PC-9 (cell line): ENCODE measurements around the gene UCP3. TPM values are rescaled to one million over a fixed set of nuclear protein-coding genes. Genes with fewer than 3 reads are reported as not detected.

Experiments
- BruUV-seq: library from RNA; stranded (reverse); fragments of 400-500 nt; replicated peaks from 2 replicates; lab custom pipeline; 2021; lab: Mats Ljungman, UMichigan
- CTCF ChIA-PET: fragments of 300-600 bp; sonication (Branson Sonifier 250); formaldehyde crosslinking; loops from one replicate; lab custom pipeline; 2022; ENCODE audit warnings: antibody characterized with exemption; lab: Charles Lee
- POLR2A ChIA-PET: fragments of 300-600 bp; sonication (Branson Sonifier 250); formaldehyde crosslinking; loops from one replicate; lab custom pipeline; 2022; ENCODE audit warnings: antibody characterized with exemption; ENCODE audit not compliant: unreplicated experiment; lab: Charles Lee
- DNase-seq, 2 experiments: peaks; one replicate each; pipeline versions ENCODE4 v3.0.0 to v3.0.0-alpha.2; 2015 to 2022; ENCODE audit warnings: mixed read lengths in 1 of 2
- H2AFZ ChIP-seq: fragments of 200-600 bp; sonication (generic); 2 replicates; pipeline ENCODE4 v1.8.1; 2017; ENCODE audit warnings: antibody characterized with exemption
- H3F3A ChIP-seq: fragments of 200-600 bp; sonication (generic); 2 replicates; pipeline ENCODE4 v1.8.1; 2017; ENCODE audit warnings: antibody characterized with exemption, mild to moderate bottlenecking, low read depth; ENCODE audit not compliant: insufficient read depth
- H3K27ac ChIP-seq: fragments of 200-600 bp; sonication (generic); 2 replicates; pipeline ENCODE4 v1.6.1; 2016; ENCODE audit warnings: mixed run types
- H3K27me3 ChIP-seq: fragments of 200-600 bp; sonication (generic); 2 replicates; pipeline ENCODE4 v1.6.1; 2016; ENCODE audit warnings: low read depth, mixed run types; ENCODE audit not compliant: insufficient read depth
- H3K36me3 ChIP-seq: fragments of 200-600 bp; sonication (generic); 2 replicates; pipeline ENCODE4 v1.6.1; 2016; ENCODE audit warnings: low read depth, mixed run types
- H3K4me1 ChIP-seq: fragments of 200-600 bp; sonication (generic); replicated peaks from 2 replicates; pipeline ENCODE4 v1.6.1; 2016; ENCODE audit warnings: mixed run types; ENCODE audit not compliant: insufficient read depth
- H3K4me2 ChIP-seq: fragments of 200-600 bp; sonication (generic); 2 replicates; pipeline ENCODE4 v1.6.1; 2017; ENCODE audit warnings: mixed run types
- H3K4me3 ChIP-seq: fragments of 200-600 bp; sonication (generic); 2 replicates; pipeline ENCODE4 v1.6.1; 2016; ENCODE audit warnings: mixed run types
- H3K79me2 ChIP-seq: fragments of 200-600 bp; sonication (generic); 2 replicates; pipeline ENCODE4 v1.6.1; 2017; ENCODE audit warnings: low read depth, mixed run types
- H3K9me2 ChIP-seq: fragments of 200-600 bp; sonication (generic); 2 replicates; pipeline ENCODE4 v1.8.1; 2017; ENCODE audit warnings: mild to moderate bottlenecking; ENCODE audit not compliant: insufficient read depth
- H3K9me3 ChIP-seq: fragments of 200-600 bp; sonication (generic); 2 replicates; pipeline ENCODE4 v1.8.1; 2016; ENCODE audit warnings: low read depth; ENCODE audit not compliant: insufficient read depth
- H4K20me1 ChIP-seq: fragments of 200-600 bp; sonication (generic); 2 replicates; pipeline ENCODE4 v1.8.1; 2017; ENCODE audit not compliant: insufficient read depth
- EZH2 ChIP-seq: fragments of 200-600 bp; sonication (generic); IDR thresholded peaks from 2 replicates; pipeline ENCODE4 v1.8.0; 2017; ENCODE audit warnings: antibody characterized with exemption, low read depth
- intact Hi-C: fragments of 100-400 bp; cut with micrococcal nuclease; formaldehyde crosslinking; loops from one replicate; pipeline ENCODE4 v1.10.0; 2022; ENCODE audit not compliant: unreplicated experiment
- total RNA-seq: library from RNA; stranded (reverse); gene quantifications from 2 replicates; pipeline ENCODE4 v1.2.3, GENCODE V29; 2021
- TF ChIP-seq, protein P1 (sequence below): fragments of 200-600 bp; sonication (generic); conservative IDR thresholded peaks from 2 replicates; pipeline ENCODE4 v1.6.1; 2017; ENCODE audit warnings: mixed run types, antibody characterized with exemption, mild to moderate bottlenecking, moderate library complexity

The UCP3 gene
- total RNA-seq, 1 experiment from 2014 or later: 2.0 TPM

DNA sequence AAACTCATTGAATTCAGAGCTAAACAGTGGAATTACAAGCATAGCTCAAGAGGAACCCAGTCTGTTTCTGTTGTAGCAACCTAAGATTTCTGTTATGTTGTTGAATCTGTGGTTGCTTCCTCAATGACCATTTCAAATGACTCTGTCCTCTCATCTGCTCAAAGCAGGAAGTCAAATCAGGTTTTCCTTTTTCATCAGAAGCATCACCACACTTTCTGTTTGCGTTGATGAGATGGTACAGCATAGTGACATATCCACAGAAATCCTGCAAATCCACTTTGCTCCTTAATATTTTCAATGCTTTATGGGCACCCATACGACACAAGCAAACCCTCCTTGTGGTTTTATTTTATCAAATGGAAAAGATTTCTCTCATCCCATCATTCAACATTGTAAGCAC, 13.6 kb downstream of the UCP3 start:
- H3K4me3 ChIP-seq: no peak overlapping the region
- H2AFZ ChIP-seq: no peak overlapping the region
- no peaks in the 10 kb centered on the region for H4K20me1 ChIP-seq
- H3K36me3 ChIP-seq: no peaks in the 10 kb centered on the region
- BruUV-seq: no TSS peak
- H3K4me1 ChIP-seq: 0 out of 2 replicates have a peak, but pooled peaks cover 6% of the 10 kb centered on the region
- no peak overlapping the region for H3K4me2 ChIP-seq
- POLR2A ChIA-PET: no interaction called here
- no peak for DNase-seq
- TF ChIP-seq, protein P1, sequence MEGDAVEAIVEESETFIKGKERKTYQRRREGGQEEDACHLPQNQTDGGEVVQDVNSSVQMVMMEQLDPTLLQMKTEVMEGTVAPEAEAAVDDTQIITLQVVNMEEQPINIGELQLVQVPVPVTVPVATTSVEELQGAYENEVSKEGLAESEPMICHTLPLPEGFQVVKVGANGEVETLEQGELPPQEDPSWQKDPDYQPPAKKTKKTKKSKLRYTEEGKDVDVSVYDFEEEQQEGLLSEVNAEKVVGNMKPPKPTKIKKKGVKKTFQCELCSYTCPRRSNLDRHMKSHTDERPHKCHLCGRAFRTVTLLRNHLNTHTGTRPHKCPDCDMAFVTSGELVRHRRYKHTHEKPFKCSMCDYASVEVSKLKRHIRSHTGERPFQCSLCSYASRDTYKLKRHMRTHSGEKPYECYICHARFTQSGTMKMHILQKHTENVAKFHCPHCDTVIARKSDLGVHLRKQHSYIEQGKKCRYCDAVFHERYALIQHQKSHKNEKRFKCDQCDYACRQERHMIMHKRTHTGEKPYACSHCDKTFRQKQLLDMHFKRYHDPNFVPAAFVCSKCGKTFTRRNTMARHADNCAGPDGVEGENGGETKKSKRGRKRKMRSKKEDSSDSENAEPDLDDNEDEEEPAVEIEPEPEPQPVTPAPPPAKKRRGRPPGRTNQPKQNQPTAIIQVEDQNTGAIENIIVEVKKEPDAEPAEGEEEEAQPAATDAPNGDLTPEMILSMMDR: no peak
- TF ChIP-seq EZH2: no peak
- intact Hi-C loops: no loop called here
- no peak overlapping the region for H3K27ac ChIP-seq
- H3K9me3 ChIP-seq: no peaks in the 10 kb centered on the region
- no peaks in the 10 kb centered on the region for H3K27me3 ChIP-seq
- CTCF ChIA-PET: no interaction called here
- no peaks in the 10 kb centered on the region for H3K9me2 ChIP-seq
- H3K79me2 ChIP-seq: no peaks in the 10 kb centered on the region
- H3F3A ChIP-seq: no peaks in the 10 kb centered on the region

GRCh38 chr11:73991471-73992006, 17.3 kb downstream of the UCP3 start:
- Histone ChIP-seq H4K20me1 (no peaks in the 10 kb centered on the region), H3K4me2 (no peak overlapping the region), H3K79me2 (no peaks in the 10 kb centered on the region), H2AFZ (no peak overlapping the region), H3K4me3 (no peak overlapping the region), H3K27me3 (no peaks in the 10 kb centered on the region), H3K9me3 (no peaks in the 10 kb centered on the region), H3K36me3 (no peaks in the 10 kb centered on the region), H3K9me2 (no peaks in the 10 kb centered on the region), H3F3A (0 out of 2 replicates have a peak, but pooled peaks cover 2% of the 10 kb centered on the region), H3K4me1 (0 out of 2 replicates have a peak, but pooled peaks cover 6% of the 10 kb centered on the region), H3K27ac (no peak overlapping the region)
- BruUV-seq: no TSS peak
- CTCF ChIA-PET: interaction anchor here (0.6 kb wide), 1 partner anchor 444 kb away, joined by 12 read pairs; no protein-coding TSS in a partner anchor
- TF ChIP-seq, protein P1: no peak
- TF ChIP-seq EZH2: no peak
- POLR2A ChIA-PET: interaction anchor here (0.6 kb wide), 1 partner anchor 11 kb away, joined by 3 read pairs; no protein-coding TSS in a partner anchor
- DNase-seq: no peak
- intact Hi-C loops: no loop called here

- BruUV-seq: no TSS peak
- Histone ChIP-seq H3K27me3 (no peaks in the 10 kb centered on the region), H3K4me3 (no peak overlapping the region), H3K4me1 (0 out of 2 replicates have a peak, but pooled peaks cover 6% of the 10 kb centered on the region), H4K20me1 (no peaks in the 10 kb centered on the region), H3K9me3 (no peaks in the 10 kb centered on the region), H3K9me2 (no peaks in the 10 kb centered on the region), H2AFZ (no peak overlapping the region), H3K27ac (no peak overlapping the region), H3K4me2 (no peak overlapping the region), H3F3A (0 out of 2 replicates have a peak, but pooled peaks cover 2% of the 10 kb centered on the region), H3K36me3 (no peaks in the 10 kb centered on the region), H3K79me2 (no peaks in the 10 kb centered on the region)
- ChIA-PET CTCF (no interaction called here), POLR2A (no interaction called here)
- intact Hi-C loops: no loop called here
- DNase-seq: no peak
- TF ChIP-seq, protein P1: no peak
- no peak for TF ChIP-seq EZH2
Measured at GRCh38 chr11:73990730-73991129, 18.2 kb downstream of the UCP3 start.
